Astrocyte (in vitro differentiated cells and primary cell): Measurements from ENCODE around the gene BPIFB6. TPM values are rescaled to one million over a fixed set of nuclear protein-coding genes. Genes with fewer than 3 reads are reported as not detected.

ENCODE experiments used
- DNase-seq: peaks from one replicate; pipeline ENCODE4 v3.0.0-alpha.2; 2010; ENCODE audit warnings: low read depth
- FAIRE-seq: peaks from 2 replicates; lab custom pipeline; 2011; peaks lifted over from hg19 to GRCh38; lab: Jason Lieb, UNC
- H2AFZ ChIP-seq: 2 replicates; pipeline ENCODE4 v1.6.0; 2012; ENCODE audit warnings: low read depth, low read length, inconsistent platforms
- H3K27ac ChIP-seq: 2 replicates; pipeline ENCODE4 v1.5.1; 2011; ENCODE audit warnings: low read depth, low read length, inconsistent platforms
- H3K27me3 ChIP-seq: 2 replicates; pipeline ENCODE4 v1.6.0; 2011; ENCODE audit warnings: low read length, inconsistent platforms; ENCODE audit not compliant: insufficient read depth
- H3K36me3 ChIP-seq: 2 replicates; pipeline ENCODE4 v1.5.1; 2011; ENCODE audit warnings: low read length, inconsistent platforms; ENCODE audit not compliant: insufficient read depth
- H3K4me1 ChIP-seq: 2 replicates; pipeline ENCODE4 v1.5.1; 2011; ENCODE audit warnings: low read length, inconsistent platforms; ENCODE audit not compliant: insufficient read depth
- H3K4me2 ChIP-seq: 2 replicates; pipeline ENCODE4 v1.6.0; 2012; ENCODE audit warnings: low read length, inconsistent platforms
- H3K4me3 ChIP-seq: 2 replicates; pipeline ENCODE4 v1.5.1; 2011; ENCODE audit warnings: low read depth, mild to moderate bottlenecking, low read length, inconsistent platforms; ENCODE audit not compliant: insufficient read depth
- H3K79me2 ChIP-seq: 2 replicates; pipeline ENCODE4 v1.6.0; 2012; ENCODE audit warnings: mild to moderate bottlenecking, low read length, inconsistent platforms; ENCODE audit not compliant: insufficient read depth
- H3K9ac ChIP-seq: 2 replicates; pipeline ENCODE4 v1.6.0; 2012; ENCODE audit warnings: mild to moderate bottlenecking, low read length, inconsistent platforms
- H3K9me3 ChIP-seq: 2 replicates; pipeline ENCODE4 v1.5.1; 2012; ENCODE audit warnings: low read depth, mild to moderate bottlenecking, low read length, inconsistent platforms; ENCODE audit not compliant: insufficient read depth
- H4K20me1 ChIP-seq: 2 replicates; pipeline ENCODE4 v1.6.0; 2012; ENCODE audit warnings: low read length, inconsistent platforms; ENCODE audit not compliant: insufficient read depth
- H3K27ac Mint-ChIP-seq: one replicate; pipeline ENCODE4 v1.8.0; 2021; ENCODE audit warnings: mild to moderate bottlenecking, mixed read lengths; ENCODE audit not compliant: unreplicated experiment
- H3K27me3 Mint-ChIP-seq: one replicate; pipeline ENCODE4 v1.8.0; 2021; ENCODE audit warnings: low read depth, mixed read lengths; ENCODE audit not compliant: unreplicated experiment
- H3K36me3 Mint-ChIP-seq: one replicate; pipeline ENCODE4 v1.8.0; 2021; ENCODE audit warnings: low read depth, mixed read lengths; ENCODE audit not compliant: unreplicated experiment
- H3K4me1 Mint-ChIP-seq: one replicate; pipeline ENCODE4 v1.8.0; 2021; ENCODE audit warnings: low read depth, mixed read lengths; ENCODE audit not compliant: unreplicated experiment
- H3K4me3 Mint-ChIP-seq: one replicate; pipeline ENCODE4 v1.8.0; 2021; ENCODE audit warnings: mild to moderate bottlenecking, moderate library complexity, mixed read lengths; ENCODE audit not compliant: unreplicated experiment
- H3K9me3 Mint-ChIP-seq: one replicate; pipeline ENCODE4 v1.8.0; 2021; ENCODE audit warnings: mild to moderate bottlenecking, mixed read lengths; ENCODE audit not compliant: unreplicated experiment
- EZH2 ChIP-seq: IDR thresholded peaks from 2 replicates; pipeline ENCODE4 v1.6.1; 2012; ENCODE audit warnings: mild to moderate bottlenecking, low read length, inconsistent platforms; ENCODE audit not compliant: insufficient read depth
- total RNA-seq: library from RNA; stranded (reverse); gene quantifications from 2 replicates; pipeline ENCODE4 v1.2.1, GENCODE V29; 2021
- TF ChIP-seq, protein P1 (sequence below): IDR thresholded peaks from 2 replicates; pipeline ENCODE4 v1.5.1; 2011; ENCODE audit warnings: low read depth, mild to moderate bottlenecking, inconsistent platforms, low read length, moderate library complexity; ENCODE audit not compliant: insufficient read depth

Gene BPIFB6
- total RNA-seq, 1 donor from 2014 or later = not detected

DNA sequence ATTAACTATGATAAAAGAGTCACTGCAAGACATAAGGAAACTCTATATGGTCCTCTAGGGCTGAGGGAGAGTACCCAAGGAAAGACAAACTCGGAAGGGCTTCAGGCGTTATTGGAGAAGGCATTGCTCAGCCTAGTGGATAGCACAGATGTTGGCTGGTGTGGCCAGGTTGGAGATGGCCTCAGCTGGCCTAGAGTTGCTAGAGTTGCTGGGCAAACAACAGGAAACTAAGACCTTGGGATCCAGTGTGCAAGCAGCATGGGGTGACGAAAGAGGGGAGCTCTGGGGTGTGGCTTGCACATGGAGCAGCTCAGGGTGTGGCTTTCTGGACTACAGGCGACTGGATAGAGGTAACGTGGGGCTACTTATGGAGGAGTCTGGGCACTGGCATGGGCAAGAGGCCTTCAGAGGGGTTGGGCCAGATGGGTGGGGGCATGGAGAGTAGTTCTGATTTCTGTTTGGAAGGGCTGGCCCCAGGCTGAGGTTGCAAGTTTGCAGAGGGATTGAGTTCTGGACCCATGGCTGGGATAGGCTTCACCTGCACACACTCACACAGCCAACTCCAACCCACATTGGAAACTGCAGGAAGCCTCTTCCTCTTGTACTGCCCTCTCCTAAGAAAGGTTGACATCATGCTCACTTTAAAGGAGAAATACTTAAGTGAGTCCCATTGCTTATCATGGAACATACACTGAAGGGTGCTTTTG is 5.2 kb upstream of the BPIFB6 start:
- Histone ChIP-seq H3K4me2 (no peak overlapping the region), H3K9me3 (no peaks in the 10 kb centered on the region), H2AFZ (no peak overlapping the region), H3K79me2 (no peaks in the 10 kb centered on the region), H4K20me1 (no peaks in the 10 kb centered on the region), H3K27me3 (peaks cover 4% of the 10 kb centered on the region), H3K36me3 (no peaks in the 10 kb centered on the region), H3K27ac (no peak overlapping the region), H3K4me1 (no peaks in the 10 kb centered on the region), H3K4me3 (no peak overlapping the region), H3K9ac (no peak overlapping the region)
- no peak overlapping the region for H3K4me3 Mint-ChIP-seq
- FAIRE-seq = no peak
- H3K4me1 Mint-ChIP-seq = no peaks in the 10 kb centered on the region
- H3K27ac Mint-ChIP-seq = no peak overlapping the region
- no peak for TF ChIP-seq EZH2
- TF ChIP-seq, protein P1, sequence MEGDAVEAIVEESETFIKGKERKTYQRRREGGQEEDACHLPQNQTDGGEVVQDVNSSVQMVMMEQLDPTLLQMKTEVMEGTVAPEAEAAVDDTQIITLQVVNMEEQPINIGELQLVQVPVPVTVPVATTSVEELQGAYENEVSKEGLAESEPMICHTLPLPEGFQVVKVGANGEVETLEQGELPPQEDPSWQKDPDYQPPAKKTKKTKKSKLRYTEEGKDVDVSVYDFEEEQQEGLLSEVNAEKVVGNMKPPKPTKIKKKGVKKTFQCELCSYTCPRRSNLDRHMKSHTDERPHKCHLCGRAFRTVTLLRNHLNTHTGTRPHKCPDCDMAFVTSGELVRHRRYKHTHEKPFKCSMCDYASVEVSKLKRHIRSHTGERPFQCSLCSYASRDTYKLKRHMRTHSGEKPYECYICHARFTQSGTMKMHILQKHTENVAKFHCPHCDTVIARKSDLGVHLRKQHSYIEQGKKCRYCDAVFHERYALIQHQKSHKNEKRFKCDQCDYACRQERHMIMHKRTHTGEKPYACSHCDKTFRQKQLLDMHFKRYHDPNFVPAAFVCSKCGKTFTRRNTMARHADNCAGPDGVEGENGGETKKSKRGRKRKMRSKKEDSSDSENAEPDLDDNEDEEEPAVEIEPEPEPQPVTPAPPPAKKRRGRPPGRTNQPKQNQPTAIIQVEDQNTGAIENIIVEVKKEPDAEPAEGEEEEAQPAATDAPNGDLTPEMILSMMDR = no peak
- H3K9me3 Mint-ChIP-seq = no peaks in the 10 kb centered on the region
- DNase-seq = no peak
- H3K36me3 Mint-ChIP-seq = no peaks in the 10 kb centered on the region
- H3K27me3 Mint-ChIP-seq = peaks cover 19% of the 10 kb centered on the region

DNA sequence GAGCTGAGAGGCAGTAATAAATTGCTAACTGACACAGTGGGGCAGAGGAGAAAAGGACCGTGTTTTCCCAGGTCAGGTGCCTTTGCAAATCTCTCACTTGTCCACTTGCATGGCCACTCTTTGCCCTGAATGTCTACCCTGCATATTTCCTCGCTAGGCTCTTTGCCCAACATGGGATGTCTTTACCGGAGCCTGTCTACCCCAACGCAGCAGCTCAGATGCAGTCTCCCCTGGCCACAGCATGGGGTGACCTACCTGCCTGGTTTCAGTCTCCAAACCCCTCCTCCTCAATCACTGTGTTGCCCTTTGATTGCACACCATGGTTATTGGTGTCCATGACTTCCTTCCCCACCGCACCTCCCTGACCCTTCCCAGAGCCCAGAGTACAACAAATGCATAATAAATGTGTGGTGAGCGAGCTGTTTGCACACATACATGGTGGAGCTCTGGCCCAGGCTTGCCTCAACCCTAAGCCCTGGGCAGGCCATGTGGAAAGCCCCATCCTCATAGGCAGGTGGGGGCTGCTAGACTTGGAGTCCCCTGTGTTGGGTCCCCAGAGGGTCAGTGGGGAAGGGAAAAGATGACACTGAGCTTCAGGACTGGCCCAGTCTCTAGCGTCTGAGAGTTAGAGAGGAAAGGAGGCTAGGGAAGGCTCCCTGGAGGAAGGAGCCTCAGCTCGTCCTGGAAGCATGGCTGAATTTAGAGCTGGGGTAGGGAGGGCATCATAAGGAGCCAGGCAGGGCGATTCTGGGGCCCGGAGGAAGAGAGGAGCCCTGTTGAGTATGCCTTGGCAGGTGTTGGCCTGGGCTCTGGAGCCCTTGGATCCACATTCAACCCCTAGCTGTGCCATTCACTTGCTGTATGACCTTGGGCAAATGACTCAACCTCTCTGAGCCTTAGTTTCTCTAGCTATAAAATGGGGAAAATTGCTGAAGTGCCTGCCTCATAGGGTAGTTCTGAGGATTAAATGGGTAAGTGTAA is 4.4 kb upstream of the BPIFB6 start:
- H3K4me1 ChIP-seq = no peaks in the 10 kb centered on the region
- H3K36me3 ChIP-seq = no peaks in the 10 kb centered on the region
- Mint-ChIP-seq H3K4me1 (no peaks in the 10 kb centered on the region), H3K36me3 (no peaks in the 10 kb centered on the region), H3K4me3 (no peak overlapping the region), H3K27me3 (peaks cover 14% of the 10 kb centered on the region), H3K9me3 (no peaks in the 10 kb centered on the region), H3K27ac (no peak overlapping the region)
- FAIRE-seq (no peak), DNase-seq (no peak)
- no peaks in the 10 kb centered on the region for H4K20me1 ChIP-seq
- no peak overlapping the region for H3K9ac ChIP-seq
- no peak overlapping the region for H3K4me3 ChIP-seq
- no peaks in the 10 kb centered on the region for H3K79me2 ChIP-seq
- peaks cover 4% of the 10 kb centered on the region for H3K27me3 ChIP-seq
- TF ChIP-seq, protein P1 = no peak
- TF ChIP-seq EZH2 = no peak
- no peak overlapping the region for H3K4me2 ChIP-seq
- H2AFZ ChIP-seq = no peak overlapping the region
- H3K9me3 ChIP-seq = no peaks in the 10 kb centered on the region
- H3K27ac ChIP-seq = no peak overlapping the region
